Activated CD4-positive, CD25-positive, alpha-beta regulatory T cell treated with anti-CD3 and anti-CD28 coated beads, Interleukin-2, amount 50 U/mL, for 72 hours (primary cell): ENCODE results near the gene RGS19.

Source experiments
- DNase-seq: peaks from one replicate; pipeline ENCODE4 v3.0.0; 2021

Gene RGS19

DNA sequence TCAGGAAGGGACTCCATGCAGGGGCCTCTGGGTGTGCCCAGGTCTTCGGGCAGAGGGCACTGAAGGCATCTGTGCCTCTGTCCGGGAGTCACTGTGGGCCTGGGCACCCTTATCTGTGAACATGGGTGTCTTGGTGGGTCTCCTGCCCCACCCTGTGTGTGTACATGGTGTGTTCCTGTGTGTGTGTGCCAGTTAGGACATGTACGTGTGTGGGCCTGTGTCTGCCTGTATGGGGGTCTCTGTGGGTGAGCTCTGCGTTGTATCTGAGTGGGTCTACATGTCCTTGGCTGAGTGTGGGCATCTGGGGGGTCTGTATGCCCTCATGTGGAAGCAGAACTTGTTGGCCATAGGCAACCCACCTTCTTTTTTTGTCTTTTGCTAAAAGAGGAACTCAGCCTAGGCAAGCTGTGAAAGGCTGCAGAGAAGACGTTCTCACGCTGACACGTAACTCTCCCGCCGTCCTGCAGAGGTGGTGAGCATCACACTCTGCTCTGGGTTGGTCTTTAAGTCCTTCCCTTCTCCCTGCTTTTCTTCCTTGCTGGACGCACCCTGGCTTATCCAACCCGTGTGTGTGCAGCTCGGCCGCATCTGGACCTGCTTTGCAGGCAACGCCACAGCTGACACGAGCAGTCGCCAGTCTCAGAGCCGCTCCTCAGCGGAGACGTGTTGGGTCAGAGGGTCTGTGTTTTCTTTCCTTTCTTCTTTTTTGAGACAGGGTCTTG lies 28.6 kb upstream of the RGS19 start:
- DNase-seq, result peak; percentile 23

DNA sequence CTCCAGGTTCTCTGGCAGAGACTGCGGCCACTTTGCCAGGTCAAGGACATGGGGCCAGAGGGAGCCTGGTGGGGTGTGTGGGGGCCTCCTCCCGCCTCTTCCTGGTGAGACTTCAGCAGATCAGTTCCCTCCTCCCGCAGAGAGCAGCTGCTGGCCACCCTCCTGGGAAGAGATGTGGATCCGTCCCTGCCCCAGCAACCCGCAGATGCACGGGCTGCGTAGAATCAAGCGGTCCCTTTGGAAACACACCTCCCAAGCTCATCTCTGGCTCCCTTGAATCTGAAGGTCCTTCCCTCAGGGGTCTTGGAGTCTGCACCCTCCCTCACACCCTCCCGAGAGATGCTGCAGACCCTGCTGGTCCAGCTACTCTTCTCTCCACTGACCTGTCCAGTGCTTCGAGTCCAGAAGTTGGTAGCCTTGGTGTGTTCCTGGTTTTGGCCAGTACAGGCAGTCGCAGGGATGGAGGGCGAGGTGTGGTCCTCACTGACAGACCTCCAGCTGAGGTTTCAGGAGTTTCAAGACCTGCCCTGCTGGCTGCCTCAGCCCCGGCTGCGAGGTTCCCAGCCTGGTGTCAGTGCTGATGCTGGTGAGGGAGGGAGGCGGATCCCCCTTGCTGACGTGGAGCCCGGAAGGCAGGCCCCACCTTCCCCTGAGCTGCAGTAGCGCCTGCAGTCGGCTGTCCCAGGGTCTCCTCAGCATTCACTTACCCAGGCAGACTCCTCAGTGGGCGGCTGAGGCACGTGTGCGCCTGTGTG lies 27.8 kb upstream of the RGS19 start, which contains the start of gene NPBWR2:
TSS of gene NPBWR2 (minus strand) at position 585 of the 755 bp plus-strand sequence. CDS start 734 bp downstream, outside the sequence.
- peak; percentile 26 for DNase-seq

DNA sequence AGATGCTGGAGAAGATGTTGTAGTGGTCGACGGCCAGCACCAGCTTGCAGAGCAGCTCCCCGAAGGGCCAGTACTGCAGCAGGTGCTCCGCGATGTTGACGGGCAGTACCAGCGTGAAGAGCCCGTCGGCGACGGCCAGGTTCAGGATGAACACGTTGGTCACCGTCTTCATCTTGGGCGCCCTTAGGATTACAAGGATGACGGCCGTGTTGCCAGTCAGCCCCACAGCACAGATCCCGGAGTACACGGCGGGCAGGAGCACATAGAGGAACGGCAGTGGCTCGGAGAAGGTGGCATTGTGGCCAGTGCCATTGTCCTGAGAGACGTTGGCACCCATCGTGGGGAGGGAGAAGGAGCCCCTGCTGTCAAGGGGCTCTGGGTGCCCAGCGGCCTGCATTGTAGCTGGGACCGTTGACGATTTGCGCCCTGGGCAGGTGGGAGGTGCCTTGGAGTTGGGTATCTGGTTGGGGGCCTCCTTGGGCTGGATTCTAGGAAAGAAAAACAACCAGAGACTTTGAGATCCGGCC lies 27.2 kb upstream of the RGS19 start:
- peak; percentile 26 for DNase-seq

DNA sequence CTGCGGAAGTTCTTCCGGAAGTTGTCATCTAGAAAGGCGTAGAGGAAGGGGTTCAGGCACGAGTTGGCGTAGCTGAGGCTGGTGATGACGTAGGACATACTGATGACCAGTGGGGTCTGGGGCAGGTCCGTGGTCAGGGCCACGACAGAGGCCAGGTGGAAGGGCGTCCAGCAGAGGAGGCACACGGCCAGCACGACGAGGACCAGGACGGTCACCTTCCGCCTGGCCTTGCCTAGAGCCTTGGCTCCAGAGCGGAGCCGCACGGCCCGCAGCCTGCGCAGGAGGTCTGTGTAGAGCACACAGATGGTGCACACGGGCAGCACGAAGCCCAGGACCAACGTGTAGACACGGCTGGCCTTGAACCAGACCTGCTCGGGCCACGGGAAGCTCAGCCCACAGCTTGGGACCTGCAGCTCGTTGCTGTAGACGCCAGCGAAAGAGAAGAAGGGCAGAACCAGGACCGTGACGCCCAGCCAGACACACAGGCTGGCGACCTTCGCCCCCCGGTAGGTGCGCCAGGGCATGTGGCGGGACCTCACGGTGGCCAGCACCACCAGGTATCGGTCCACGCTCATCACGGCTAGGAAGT lies 26.6 kb upstream of the RGS19 start:
- peak; percentile 24 for DNase-seq

DNA sequence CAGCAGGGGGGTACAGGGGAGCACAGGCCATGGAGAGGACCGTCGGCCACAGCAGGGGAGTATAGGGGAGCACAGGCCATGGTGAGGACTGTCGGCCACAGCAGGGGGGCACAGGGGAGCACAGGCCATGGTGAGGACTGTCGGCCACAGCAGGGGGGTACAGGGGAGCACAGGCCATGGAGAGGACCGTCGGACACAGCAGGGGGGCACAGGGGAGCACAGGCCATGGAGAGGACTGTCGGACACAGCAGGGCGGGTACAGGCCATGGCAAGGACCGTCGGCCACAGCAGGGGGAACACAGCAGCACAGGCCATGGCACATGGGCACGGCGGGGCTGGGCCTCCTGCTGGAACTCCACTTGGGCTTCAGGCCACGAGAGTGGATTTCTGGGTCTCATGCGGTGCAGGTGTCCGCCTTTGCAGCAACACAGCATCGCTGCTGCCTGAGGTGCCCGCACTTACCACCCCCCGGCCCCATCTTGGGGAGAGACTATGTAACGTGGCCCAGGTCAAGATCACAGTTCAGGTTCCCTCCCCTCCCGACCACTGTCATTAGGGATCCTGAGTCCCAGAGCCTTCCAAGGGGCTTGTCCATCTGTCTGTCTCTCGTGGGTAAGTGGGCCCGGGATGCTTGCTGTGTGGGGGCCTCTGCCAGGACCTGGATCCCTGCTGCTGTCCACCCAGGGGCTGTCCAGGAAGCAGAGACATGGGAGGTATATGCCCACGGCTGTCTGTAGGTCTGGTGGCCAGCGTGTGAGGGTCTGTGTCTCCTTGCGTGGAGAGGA lies 25.5 kb upstream of the RGS19 start:
- DNase-seq, result peak; percentile 19

DNA sequence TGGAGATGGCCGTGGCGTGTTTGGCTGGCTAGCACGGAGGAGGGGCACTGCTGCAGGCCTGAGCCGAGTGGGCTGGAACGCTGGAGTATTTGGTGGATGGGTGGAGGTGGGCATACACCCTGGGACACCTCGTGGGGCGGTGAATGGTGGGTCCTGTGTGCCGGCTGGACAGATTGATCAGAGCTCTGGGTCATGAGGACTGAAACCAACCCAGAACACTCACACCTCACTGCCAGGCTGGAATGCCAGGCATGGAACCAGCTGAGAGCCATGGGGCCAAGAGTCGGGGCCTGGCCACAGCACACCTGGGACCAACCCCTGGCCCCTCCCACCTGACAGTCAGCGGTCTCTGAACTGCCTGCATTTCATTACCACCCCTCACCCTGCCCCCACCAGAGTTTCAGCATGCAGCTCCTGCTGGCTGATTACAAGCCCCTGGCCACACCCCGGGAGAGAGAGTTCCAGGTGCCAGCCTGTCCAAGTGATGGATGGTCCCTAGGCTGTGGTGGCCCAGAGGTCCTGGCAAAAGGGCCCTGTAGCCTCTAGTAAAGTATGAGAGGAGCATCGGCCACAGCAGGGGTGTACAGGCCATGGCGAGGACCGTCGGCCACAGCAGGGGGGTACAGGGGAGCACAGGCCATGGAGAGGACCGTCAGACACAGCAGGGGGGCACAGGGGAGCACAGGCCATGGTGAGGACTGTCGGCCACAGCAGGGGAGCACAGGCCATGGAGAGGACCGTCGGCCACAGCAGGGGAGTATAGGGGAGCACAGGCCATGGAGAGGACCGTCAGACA lies 24.8 kb upstream of the RGS19 start:
- DNase-seq, result peak; percentile 24

DNA sequence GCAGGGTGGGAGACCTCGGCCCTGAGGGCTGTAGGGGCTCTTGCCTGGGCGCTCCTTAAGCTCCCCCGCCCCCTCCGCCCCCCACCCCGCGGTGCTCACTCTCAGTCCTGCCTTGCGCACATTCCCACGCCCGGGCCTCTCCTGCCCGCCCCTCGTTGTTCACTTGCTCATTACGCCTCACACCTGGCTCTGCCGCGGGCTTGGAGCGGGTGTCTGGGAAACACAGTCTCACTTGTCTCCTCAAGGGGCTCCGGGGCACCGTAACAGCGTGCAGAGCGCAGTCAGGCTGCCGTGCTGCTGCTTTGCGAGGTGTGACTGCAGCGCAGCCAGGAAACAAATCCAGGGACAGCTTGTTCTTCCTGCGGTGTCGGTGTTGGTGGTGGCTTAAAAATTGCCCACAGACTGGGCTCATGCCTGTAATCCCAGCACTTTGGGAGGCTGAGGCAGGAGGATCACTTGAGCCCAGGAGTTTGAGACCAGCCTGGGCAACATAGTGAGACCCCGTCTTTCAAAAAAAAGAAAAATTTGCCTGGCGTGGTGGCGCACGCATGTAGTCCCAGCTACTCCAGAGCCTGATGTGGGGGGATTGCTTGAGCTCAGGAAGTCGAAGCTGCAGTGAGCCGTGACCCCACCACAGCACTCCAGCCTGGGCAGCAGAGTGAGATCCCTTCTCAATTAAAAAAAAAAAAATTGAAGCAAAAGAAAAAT lies 23.5 kb upstream of the RGS19 start:
- peak; percentile 28 for DNase-seq

DNA sequence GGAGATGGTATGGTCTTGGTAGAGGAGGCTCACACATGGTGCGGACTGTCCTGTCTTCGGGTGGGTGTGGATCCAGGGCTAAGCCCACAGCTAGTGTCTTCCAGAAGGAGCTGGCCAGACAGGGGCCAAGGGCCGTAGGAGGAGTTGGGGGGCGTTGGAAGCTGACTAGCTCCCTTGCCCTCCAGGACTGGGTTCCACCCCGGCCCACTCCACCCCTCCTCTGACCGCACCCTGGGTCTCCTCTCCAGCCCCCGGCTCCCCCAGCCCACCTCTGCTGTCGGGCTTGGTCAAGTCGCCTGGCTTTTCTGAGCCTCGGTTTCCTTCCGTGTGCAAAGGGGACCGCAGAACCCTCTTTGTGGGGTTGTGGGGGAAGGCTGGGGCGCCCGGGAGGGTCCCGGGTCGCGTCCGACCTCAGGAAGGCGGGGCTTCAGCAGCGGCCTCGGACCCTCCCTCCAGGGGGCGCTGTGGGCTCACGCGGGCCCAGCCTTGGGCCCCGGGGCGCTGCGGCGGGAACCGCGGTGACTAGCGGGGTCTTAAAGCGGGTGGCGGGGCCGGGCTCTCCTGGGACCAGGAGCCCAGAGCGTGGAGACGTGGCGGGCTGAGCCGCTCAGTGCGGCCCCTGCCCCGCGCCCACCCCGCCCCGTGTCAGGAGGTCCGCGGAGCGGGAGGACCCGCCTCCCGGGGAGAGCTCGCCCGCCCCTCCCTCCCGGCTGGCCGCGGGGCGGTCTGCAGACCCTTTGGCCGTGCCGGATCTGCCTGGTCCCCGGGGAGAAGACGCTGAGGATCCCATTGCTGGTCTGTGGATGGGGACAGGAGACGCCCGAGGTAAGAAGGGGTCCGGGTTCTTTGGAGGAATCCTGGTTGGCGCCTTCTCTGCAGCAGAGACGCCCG lies 22.7 kb upstream of the RGS19 start:
- peak; percentile 66 for DNase-seq

DNA sequence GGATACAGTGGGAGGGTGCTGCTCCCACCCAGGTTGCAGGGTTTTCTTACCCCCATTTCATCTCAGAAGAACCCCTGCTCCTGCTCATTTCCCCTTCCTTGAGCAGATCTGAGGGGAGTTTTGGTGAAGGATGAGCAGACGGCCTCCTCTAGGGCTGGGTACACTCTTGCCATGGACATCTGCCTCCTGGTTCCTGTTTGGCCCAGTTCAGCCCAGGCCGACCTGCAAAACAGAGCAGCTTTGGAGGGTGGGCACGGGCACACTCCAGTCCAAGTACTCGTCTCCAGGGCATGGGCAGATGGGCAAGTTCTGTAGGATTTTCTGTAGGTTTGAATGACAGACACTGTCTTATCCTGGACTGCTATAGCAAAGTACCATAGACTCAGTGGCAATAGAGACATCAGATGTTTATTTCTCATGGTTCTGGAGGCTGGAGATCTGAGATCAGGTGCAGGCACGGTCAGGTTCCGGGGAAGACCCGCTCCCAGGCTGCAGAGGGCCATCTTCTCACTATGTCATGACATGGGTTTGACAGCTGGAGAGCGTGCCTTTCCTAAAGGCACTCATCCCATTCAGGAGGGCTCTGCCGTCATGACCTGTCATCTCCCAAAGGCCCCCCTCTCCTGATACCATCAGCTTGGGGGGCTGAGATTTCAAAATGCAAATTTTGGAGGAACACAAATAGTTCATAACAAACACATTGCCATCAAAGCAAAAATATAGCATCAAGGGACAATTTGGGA lies 21.8 kb upstream of the RGS19 start:
- DNase-seq, result peak; percentile 17

DNA sequence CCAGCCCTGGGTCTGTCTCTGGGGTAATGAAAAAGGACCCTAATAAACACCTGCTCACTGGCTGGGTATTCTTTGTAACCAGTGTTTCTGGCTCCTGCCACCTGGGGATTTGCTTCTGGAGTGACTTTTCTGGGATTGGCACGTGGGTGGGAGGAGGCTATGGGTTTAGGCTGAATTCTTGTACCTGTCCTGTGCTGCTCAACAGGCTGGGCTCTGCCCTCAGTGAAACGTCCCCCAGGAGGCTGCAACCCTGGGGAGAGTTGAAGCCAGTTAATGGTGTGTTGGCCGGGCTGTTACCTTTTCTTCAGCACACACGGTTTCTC lies 21.2 kb upstream of the RGS19 start:
- DNase-seq, result peak; percentile 4

DNA sequence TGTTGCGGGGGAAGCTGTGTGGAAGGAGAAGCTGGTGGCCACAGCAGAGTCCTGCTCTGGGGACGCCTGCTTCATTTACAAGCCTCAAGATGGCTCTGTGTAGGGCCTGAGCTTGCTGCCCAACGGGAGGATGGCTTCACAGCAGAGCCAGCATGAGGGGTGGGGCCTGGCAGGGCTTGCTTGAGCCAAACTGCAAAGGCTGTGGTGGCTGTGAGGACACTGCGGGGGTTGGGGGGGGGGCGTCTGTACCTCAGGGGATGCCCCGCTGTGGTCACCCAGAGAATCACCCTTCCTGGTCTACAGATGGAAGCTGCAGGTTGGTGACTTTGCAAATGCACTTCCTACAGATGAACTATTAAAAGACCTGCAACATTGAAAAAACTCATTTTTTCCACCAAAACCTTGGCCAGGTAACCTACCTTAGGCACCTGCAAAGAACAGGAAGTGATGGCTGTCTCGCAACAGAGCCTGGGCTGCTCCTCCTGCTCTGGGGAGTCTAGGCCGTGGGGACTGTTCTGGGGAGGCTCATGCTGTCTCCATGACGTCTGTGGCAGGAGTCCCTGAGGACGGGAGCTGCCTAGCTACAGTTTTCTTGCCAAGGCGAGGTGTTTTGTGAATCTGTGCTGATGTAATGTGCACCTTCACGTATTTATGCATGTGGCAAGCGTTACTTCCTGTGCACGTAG lies 20.7 kb upstream of the RGS19 start:
- DNase-seq, result peak; percentile 16

DNA sequence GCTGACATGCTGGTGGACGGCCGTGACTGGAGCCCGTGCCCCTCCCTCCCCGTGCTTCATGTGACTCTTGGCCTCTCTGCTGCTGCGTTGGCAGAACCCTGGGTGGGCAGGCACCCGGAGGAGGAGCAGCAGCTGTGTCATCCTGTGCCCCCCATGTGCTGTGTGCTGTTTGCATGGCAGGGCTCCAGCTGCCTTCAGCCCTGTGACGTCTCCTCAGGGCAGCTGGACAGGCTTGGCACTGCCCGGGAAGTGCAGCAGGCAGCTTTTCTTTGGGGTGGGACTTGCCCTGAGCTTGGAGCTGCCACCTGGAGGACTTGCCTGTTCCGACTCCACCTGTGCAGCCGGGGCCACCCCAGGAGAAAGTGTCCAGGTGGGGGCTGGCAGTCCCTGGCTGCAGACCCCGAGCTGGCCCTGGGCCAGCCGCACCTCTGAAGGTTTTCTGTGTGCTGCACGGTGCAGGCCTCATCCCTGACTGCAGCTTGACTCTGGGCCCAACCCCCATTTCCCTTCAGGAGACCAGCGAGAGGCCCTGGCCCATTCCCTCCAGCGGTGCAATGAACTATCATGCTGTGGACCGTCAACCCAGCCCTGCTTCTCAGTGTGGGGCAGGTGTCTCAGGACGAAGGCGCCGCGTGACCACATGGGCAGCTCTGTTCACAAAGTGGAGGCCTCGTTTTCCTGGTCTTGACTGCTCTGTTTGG lies 19.9 kb upstream of the RGS19 start:
- peak; percentile 16 for DNase-seq

DNA sequence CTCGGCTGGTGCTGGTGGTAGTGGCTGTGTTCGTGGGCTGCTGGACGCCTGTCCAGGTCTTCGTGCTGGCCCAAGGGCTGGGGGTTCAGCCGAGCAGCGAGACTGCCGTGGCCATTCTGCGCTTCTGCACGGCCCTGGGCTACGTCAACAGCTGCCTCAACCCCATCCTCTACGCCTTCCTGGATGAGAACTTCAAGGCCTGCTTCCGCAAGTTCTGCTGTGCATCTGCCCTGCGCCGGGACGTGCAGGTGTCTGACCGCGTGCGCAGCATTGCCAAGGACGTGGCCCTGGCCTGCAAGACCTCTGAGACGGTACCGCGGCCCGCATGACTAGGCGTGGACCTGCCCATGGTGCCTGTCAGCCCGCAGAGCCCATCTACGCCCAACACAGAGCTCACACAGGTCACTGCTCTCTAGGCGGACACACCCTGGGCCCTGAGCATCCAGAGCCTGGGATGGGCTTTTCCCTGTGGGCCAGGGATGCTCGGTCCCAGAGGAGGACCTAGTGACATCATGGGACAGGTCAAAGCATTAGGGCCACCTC lies 19.2 kb upstream of the RGS19 start:
- DNase-seq, result no peak

DNA sequence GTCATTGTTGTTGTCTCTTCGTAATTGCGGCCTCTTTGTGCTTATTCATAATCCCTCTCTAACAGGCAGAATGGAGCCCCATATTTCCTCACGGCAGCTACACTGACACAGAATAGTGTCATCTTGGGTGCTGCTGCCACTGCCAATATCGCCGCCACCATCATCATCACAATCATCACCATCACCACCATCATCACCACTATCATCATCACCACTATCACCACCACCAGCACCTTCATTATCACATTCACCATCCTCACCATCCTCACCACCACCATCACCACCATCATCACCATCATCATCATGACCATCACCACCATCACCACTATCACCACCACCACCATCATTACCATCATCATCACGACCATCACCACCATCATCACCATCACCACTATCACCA lies 17.2 kb upstream of the RGS19 start:
- DNase-seq, result no peak

DNA sequence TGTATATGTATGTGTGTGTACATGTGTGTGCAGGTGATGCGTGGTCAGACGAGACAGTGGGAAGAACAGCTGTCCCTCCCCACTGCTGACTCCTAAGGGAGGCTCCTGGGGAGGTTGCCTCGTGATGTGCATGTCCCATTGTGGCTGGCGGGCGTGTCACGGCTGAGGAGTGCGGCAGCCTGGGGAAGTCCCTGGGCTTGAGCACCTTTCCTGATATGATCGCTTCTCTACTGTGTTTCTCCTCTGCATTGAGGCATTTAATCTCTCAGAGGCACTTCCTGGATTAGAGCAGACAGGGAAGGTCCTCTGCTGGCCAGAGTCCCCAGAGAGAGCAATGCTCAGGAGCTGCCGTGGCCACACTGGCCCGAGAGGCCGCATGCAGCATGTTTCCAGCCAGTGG lies 16.6 kb upstream of the RGS19 start:
- no peak for DNase-seq

DNA sequence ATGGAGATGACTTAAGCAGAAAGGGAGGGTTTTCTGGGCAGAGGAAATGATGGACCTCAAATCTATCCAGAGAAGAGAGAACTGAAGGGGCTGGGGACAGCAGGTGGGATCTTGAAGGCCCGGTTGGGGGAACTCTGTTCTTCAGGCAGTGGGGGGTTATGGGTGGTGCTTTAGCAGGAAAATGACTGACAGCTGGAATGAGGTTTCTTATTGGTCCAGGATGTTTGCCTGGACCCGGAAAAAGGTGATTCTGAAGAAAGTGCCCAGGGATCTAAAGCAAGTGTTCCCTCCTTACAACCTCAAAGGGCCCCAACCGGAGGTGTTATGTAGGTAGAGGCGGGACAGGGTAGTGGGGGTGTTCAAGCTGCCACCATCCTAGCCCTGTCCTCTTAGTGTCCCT lies 16.1 kb upstream of the RGS19 start:
- DNase-seq, result no peak

DNA sequence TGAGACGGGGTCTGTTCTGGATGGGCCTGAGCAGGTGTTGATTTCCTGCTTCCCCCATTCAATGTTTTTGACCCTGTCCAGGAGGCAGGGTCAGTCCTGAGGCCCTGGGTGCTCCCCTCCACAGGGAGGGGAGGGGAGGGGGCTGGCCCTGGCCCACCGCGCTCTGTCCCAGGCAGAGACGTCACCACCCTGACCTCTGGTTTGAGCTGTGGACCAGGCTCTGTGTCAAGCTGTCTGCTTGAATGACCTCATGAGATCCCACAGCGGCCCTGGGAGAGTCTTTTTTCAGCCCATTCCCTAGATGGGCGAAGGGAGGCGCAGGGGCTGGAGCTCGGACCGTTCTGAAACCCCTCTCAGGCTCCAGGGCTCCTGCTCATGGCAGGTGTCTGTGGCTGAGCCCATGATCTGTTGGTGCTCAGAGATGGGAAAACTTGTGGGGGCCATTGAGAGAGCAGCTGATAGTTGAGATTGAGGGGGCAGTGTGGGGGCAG lies 13.7 kb upstream of the RGS19 start:
- DNase-seq, result no peak
